Measurements from ENCODE around the gene GFER. TPM values are rescaled to one million over a fixed set of nuclear protein-coding genes. Genes with fewer than 3 reads are reported as not detected.

GFER gene
- total RNA-seq, 1 experiment from 2014 or later = 43.5 TPM

DNA sequence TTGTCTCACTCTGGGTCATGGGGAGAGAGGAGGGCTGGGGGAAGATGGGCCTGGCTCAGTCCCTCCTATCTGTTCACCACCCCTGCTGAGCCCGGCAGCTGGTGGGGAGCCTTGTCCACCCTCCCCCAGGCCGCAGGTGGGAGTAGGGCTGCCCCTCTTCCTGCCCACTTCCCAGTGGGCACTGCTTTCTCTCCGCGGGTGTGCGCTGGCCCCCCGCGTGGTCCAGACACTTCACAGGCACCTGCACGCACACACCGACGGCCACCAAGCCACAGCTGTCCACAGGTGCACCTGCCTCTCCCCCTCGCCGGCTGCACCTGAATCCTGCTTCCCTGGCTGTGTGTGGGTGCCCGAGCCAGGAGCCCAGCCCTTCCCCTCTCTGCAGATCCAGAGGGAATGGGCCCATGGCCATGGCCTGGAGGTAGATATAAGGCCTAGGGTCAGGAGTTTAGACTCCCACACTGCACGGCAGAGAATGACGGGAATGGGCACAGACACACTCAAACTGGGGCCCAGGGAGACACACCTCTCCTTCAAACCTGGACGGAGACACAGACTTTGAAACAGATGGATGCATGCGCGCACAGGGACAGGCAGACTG is 44.7 kb downstream of the GFER start:
- CTCF ChIA-PET = interaction anchor here (2.0 kb wide), 1 partner anchor 12 kb away, joined by 7 read pairs; no protein-coding TSS in a partner anchor
- Mint-ChIP-seq H3K27me3 (ENCODE audit: unreplicated experiment) (peaks cover 8% of the 10 kb centered on the region), H3K4me1 (ENCODE audit: low read depth, unreplicated experiment) (peaks cover 17% of the 10 kb centered on the region), H3K4me3 (ENCODE audit: low read depth, unreplicated experiment) (no peak overlapping the region), H3K36me3 (ENCODE audit: insufficient read depth, unreplicated experiment) (peaks cover 22% of the 10 kb centered on the region), H3K27ac (ENCODE audit: unreplicated experiment) (no peak overlapping the region), H3K9me3 (ENCODE audit: low read depth, unreplicated experiment) (no peaks in the 10 kb centered on the region)
- TF ChIP-seq, protein P1, sequence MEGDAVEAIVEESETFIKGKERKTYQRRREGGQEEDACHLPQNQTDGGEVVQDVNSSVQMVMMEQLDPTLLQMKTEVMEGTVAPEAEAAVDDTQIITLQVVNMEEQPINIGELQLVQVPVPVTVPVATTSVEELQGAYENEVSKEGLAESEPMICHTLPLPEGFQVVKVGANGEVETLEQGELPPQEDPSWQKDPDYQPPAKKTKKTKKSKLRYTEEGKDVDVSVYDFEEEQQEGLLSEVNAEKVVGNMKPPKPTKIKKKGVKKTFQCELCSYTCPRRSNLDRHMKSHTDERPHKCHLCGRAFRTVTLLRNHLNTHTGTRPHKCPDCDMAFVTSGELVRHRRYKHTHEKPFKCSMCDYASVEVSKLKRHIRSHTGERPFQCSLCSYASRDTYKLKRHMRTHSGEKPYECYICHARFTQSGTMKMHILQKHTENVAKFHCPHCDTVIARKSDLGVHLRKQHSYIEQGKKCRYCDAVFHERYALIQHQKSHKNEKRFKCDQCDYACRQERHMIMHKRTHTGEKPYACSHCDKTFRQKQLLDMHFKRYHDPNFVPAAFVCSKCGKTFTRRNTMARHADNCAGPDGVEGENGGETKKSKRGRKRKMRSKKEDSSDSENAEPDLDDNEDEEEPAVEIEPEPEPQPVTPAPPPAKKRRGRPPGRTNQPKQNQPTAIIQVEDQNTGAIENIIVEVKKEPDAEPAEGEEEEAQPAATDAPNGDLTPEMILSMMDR (IDR thresholded peaks at IDR 0.05; ENCODE audit: unreplicated experiment) = no peak
- intact Hi-C loops (cut with micrococcal nuclease; ENCODE audit: unreplicated experiment) = no loop called here
- BruUV-seq (replicated peaks) = no TSS peak
- no peak for DNase-seq

DNA sequence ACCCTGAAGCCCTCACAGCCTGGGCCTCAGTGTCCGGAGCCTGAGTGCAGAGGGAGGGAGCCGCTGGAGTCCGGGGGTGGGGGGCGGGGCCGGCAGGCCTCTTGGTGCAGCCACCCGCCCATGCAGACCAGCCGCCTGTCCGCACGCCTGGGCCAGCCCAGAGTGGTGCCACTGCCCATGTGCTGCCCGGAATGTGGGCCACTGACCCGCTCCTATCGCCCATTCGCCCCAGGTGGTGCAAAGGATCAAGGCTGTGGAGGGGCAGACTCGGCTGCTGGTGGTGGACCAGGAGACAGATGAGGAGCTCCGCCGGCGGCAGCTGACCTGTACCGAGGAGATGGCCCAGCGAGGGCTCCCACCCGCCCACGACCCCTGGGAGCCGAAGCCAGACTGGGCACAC is 45.4 kb downstream of the GFER start:
- Mint-ChIP-seq H3K27me3 (ENCODE audit: unreplicated experiment) (peaks cover 6% of the 10 kb centered on the region), H3K27ac (ENCODE audit: unreplicated experiment) (no peak overlapping the region), H3K4me1 (ENCODE audit: low read depth, unreplicated experiment) (peaks cover 13% of the 10 kb centered on the region), H3K9me3 (ENCODE audit: low read depth, unreplicated experiment) (no peaks in the 10 kb centered on the region), H3K4me3 (ENCODE audit: low read depth, unreplicated experiment) (no peak overlapping the region), H3K36me3 (ENCODE audit: insufficient read depth, unreplicated experiment) (peaks cover 18% of the 10 kb centered on the region)
- CTCF ChIA-PET = interaction anchor here (0.7 to 0.8 kb wide), 2 partner anchors 11 to 19 kb away, joined by 3 read pairs; partner anchors contain the start of genes NTHL1 and TSC2
- DNase-seq = no peak
- TF ChIP-seq, protein P1 (IDR thresholded peaks at IDR 0.05; ENCODE audit: unreplicated experiment) = no peak
- intact Hi-C loops (cut with micrococcal nuclease; ENCODE audit: unreplicated experiment) = no loop called here
- no TSS peak for BruUV-seq (replicated peaks)

DNA sequence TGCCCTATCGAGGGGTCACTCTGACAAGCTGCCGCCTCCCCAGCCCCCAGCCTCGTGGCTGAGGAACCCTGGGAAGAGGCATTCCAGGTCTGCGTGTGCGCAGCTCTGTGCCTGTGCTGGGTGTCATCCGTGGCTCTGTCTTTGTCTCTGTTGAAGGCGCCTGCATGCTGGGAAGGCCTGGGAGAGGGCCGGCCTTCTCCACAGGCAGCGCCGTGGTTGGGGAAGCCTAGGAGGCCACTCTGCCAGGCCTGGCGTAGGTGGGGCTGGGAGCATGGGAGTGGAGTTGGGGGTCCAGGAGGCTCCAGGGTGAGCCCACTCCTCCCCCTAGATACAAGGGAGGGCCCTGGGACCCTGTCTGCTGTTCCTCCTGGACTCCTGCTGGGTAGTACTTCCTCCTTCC is 46.0 kb downstream of the GFER start:
- Mint-ChIP-seq H3K27me3 (ENCODE audit: unreplicated experiment) (no peaks in the 10 kb centered on the region), H3K9me3 (ENCODE audit: low read depth, unreplicated experiment) (no peaks in the 10 kb centered on the region), H3K4me3 (ENCODE audit: low read depth, unreplicated experiment) (no peak overlapping the region), H3K4me1 (ENCODE audit: low read depth, unreplicated experiment) (peaks cover 9% of the 10 kb centered on the region), H3K27ac (ENCODE audit: unreplicated experiment) (no peak overlapping the region), H3K36me3 (ENCODE audit: insufficient read depth, unreplicated experiment) (peaks cover 16% of the 10 kb centered on the region)
- TF ChIP-seq, protein P1 (IDR thresholded peaks at IDR 0.05; ENCODE audit: unreplicated experiment) = no peak
- CTCF ChIA-PET = interaction anchor here (0.7 to 0.8 kb wide), 2 partner anchors 10 to 18 kb away, joined by 3 read pairs; partner anchors contain the start of genes NTHL1 and TSC2
- BruUV-seq (replicated peaks) = no TSS peak
- DNase-seq = no peak
- intact Hi-C loops (cut with micrococcal nuclease; ENCODE audit: unreplicated experiment) = no loop called here

DNA sequence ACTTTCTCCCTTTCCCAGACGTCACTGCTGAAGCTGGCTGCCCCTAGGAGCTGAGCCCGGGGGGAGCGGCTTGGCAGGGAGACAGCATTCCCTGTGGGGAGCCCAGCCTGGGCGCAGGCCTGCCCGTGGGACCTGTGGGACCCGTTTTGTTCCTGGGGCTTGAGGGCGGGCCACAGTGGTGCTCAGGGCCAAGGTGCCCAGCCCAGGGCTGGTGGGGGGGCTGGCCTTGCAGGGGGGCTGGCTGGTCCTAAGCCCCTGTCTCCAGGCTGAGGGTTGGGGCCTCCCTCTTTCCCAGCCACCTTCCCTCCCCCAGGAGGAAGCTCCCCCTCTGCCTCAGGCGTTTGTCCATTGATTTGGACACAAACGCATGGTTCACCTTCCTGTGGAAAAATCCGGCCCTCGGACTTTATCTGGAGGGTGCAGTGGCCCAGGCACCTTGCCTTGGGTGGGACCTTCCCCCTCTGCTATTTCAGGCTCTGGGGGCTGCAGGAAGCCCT is 47.1 kb downstream of the GFER start:
- Mint-ChIP-seq H3K4me3 (ENCODE audit: low read depth, unreplicated experiment) (no peak overlapping the region), H3K9me3 (ENCODE audit: low read depth, unreplicated experiment) (no peaks in the 10 kb centered on the region), H3K36me3 (ENCODE audit: insufficient read depth, unreplicated experiment) (peaks cover 11% of the 10 kb centered on the region), H3K4me1 (ENCODE audit: low read depth, unreplicated experiment) (peaks cover 9% of the 10 kb centered on the region), H3K27ac (ENCODE audit: unreplicated experiment) (no peak overlapping the region), H3K27me3 (ENCODE audit: unreplicated experiment) (no peaks in the 10 kb centered on the region)
- intact Hi-C loops (cut with micrococcal nuclease; ENCODE audit: unreplicated experiment) = no loop called here
- no TSS peak for BruUV-seq (replicated peaks)
- TF ChIP-seq, protein P1 (IDR thresholded peaks at IDR 0.05; ENCODE audit: unreplicated experiment) = no peak
- CTCF ChIA-PET = interaction anchor here (0.7 kb wide), 1 partner anchor 1660 kb away, joined by 4 read pairs; no protein-coding TSS in a partner anchor
- DNase-seq = no peak
